Kidney epithelial cell (primary cell): ENCODE results near the gene TSHZ2. TPM values are rescaled to one million over a fixed set of nuclear protein-coding genes. Genes with fewer than 3 reads are reported as not detected.

Source experiments
- DNase-seq: peaks from one replicate; pipeline ENCODE4 v3.0.0-alpha.2; 2010; ENCODE audit warnings: low read depth
- H3K27me3 ChIP-seq: 2 replicates; pipeline ENCODE4 v1.6.0; 2011; ENCODE audit warnings: low read length; ENCODE audit not compliant: control insufficient read depth, insufficient read depth
- H3K36me3 ChIP-seq: 2 replicates; pipeline ENCODE4 v1.5.1; 2011; ENCODE audit warnings: low read length; ENCODE audit not compliant: control insufficient read depth, insufficient read depth
- H3K4me3 ChIP-seq: 2 replicates; pipeline ENCODE4 v1.5.1; 2011; ENCODE audit warnings: low read depth, mild to moderate bottlenecking, control low read depth, low read length
- CTCF ChIP-seq: IDR thresholded peaks from 2 replicates; pipeline ENCODE4 v1.5.1; 2011; ENCODE audit warnings: mild to moderate bottlenecking, moderate library complexity, low read length, control low read depth, inconsistent platforms; ENCODE audit not compliant: insufficient read depth, poor library complexity, severe bottlenecking
- total RNA-seq: library from RNA; depleted of rRNA; stranded (reverse); fragments of >200 nt; gene quantifications from 2 replicates; pipeline ENCODE4 v1.2.3, GENCODE V29; 2015

The TSHZ2 gene
- total RNA-seq, 1 donor from 2014 or later, result 1.0 TPM

GRCh38 chr20:53027089-53027488 lies 54.9 kb downstream of the TSHZ2 start:
- Histone ChIP-seq H3K27me3 (no peaks in the 10 kb centered on the region), H3K36me3 (no peaks in the 10 kb centered on the region)
- no peak for DNase-seq

GRCh38 chr20:53028337-53029007 lies 56.3 kb downstream of the TSHZ2 start:
- TF ChIP-seq CTCF, result no peak
- H3K27me3 ChIP-seq, result no peaks in the 10 kb centered on the region
- DNase-seq, result peak; percentile 7
- no peaks in the 10 kb centered on the region for H3K36me3 ChIP-seq
- H3K4me3 ChIP-seq, result no peak overlapping the region

More at GRCh38 chr20:53027089-53027488, 54.9 kb downstream of the TSHZ2 start:
- H3K4me3 ChIP-seq, result no peak overlapping the region
- TF ChIP-seq CTCF, result no peak

GRCh38 chr20:53030061-53030460 lies 57.9 kb downstream of the TSHZ2 start:
- no peak overlapping the region for H3K4me3 ChIP-seq
- DNase-seq, result no peak
- no peaks in the 10 kb centered on the region for H3K36me3 ChIP-seq
- no peak for TF ChIP-seq CTCF
- no peaks in the 10 kb centered on the region for H3K27me3 ChIP-seq

GRCh38 chr20:53032046-53032445 lies 59.9 kb downstream of the TSHZ2 start:
- H3K4me3 ChIP-seq, result no peak overlapping the region
- H3K36me3 ChIP-seq, result no peaks in the 10 kb centered on the region
- H3K27me3 ChIP-seq, result no peaks in the 10 kb centered on the region
- DNase-seq, result no peak
- no peak for TF ChIP-seq CTCF

- Histone ChIP-seq H3K36me3 (no peaks in the 10 kb centered on the region), H3K27me3 (no peaks in the 10 kb centered on the region), H3K4me3 (no peak overlapping the region)
- peak; percentile 85 for DNase-seq
- no peak for TF ChIP-seq CTCF
These were observed 60.3 kb downstream of the TSHZ2 start for GRCh38 chr20:53032478-53032932.

GRCh38 chr20:53033176-53033575 lies 61.0 kb downstream of the TSHZ2 start:
- H3K4me3 ChIP-seq, result no peak overlapping the region
- no peaks in the 10 kb centered on the region for H3K27me3 ChIP-seq
- no peaks in the 10 kb centered on the region for H3K36me3 ChIP-seq
- no peak for TF ChIP-seq CTCF
- DNase-seq, result no peak
